GM23338 (cell line): ENCODE data around the gene RBCK1. TPM values are rescaled to one million over a fixed set of nuclear protein-coding genes. Genes with fewer than 3 reads are reported as not detected.

Experiments used
- ATAC-seq: fragments of 200-7000 bp; cut with Tn5 transposase; 3 replicates; pipeline ENCODE4 v1.9.1; 2020
- DNase-seq: peaks from one replicate; pipeline ENCODE4 v3.0.0-alpha.2; 2015; ENCODE audit warnings: low spot score
- H2AFZ ChIP-seq: fragments of 200-600 bp; sonication (generic); 2 replicates; pipeline ENCODE4 v1.8.0; 2016; ENCODE audit warnings: antibody characterized with exemption, mild to moderate bottlenecking, moderate library complexity
- H3F3A ChIP-seq: fragments of 200-600 bp; sonication (generic); replicated peaks from 2 replicates; pipeline ENCODE4 v1.8.0; 2017; ENCODE audit warnings: antibody characterized with exemption, mixed run types, low read depth
- H3K27ac ChIP-seq: fragments of 200-600 bp; sonication (generic); 2 replicates; pipeline ENCODE4 v1.6.1; 2016; ENCODE audit warnings: low read depth
- H3K27me3 ChIP-seq: fragments of 200-600 bp; sonication (generic); 2 replicates; pipeline ENCODE4 v1.8.0; 2016; ENCODE audit warnings: mild to moderate bottlenecking, mixed run types, moderate library complexity; ENCODE audit not compliant: insufficient read depth
- H3K36me3 ChIP-seq: fragments of 200-600 bp; sonication (generic); 2 replicates; pipeline ENCODE4 v1.8.0; 2016; ENCODE audit warnings: mild to moderate bottlenecking; ENCODE audit not compliant: insufficient read depth
- H3K4me1 ChIP-seq: fragments of 200-600 bp; sonication (generic); 2 replicates; pipeline ENCODE4 v1.8.0; 2016; ENCODE audit warnings: mild to moderate bottlenecking, moderate library complexity; ENCODE audit not compliant: insufficient read depth
- H3K4me2 ChIP-seq: fragments of 200-600 bp; sonication (generic); 2 replicates; pipeline ENCODE4 v1.7.1; 2017; ENCODE audit warnings: mixed run types
- H3K4me3 ChIP-seq: fragments of 200-600 bp; sonication (generic); 2 replicates; pipeline ENCODE4 v1.6.1; 2016; ENCODE audit warnings: mixed run types
- H3K79me2 ChIP-seq: fragments of 200-600 bp; sonication (generic); replicated peaks from 2 replicates; pipeline ENCODE4 v1.8.0; 2017; ENCODE audit warnings: mild to moderate bottlenecking; ENCODE audit not compliant: insufficient read depth
- H3K9me2 ChIP-seq: fragments of 200-600 bp; sonication (generic); 2 replicates; pipeline ENCODE4 v1.8.0; 2017; ENCODE audit not compliant: insufficient read depth
- H4K20me1 ChIP-seq: fragments of 200-600 bp; sonication (generic); replicated peaks from 2 replicates; pipeline ENCODE4 v1.8.0; 2017; ENCODE audit warnings: mild to moderate bottlenecking; ENCODE audit not compliant: insufficient read depth
- H3K27ac Mint-ChIP-seq: 2 replicates; pipeline ENCODE4 v1.8.0; 2020; ENCODE audit warnings: inconsistent platforms, mild to moderate bottlenecking, moderate library complexity, mixed read lengths
- H3K27me3 Mint-ChIP-seq: 3 replicates; pipeline ENCODE4 v1.8.0; 2022; ENCODE audit warnings: low read depth, mild to moderate bottlenecking, moderate library complexity, mixed read lengths, inconsistent platforms; ENCODE audit not compliant: insufficient read depth, poor library complexity
- H3K36me3 Mint-ChIP-seq: 3 replicates; pipeline ENCODE4 v1.8.0; 2021; ENCODE audit warnings: low read depth, mild to moderate bottlenecking, inconsistent platforms, moderate library complexity, mixed read lengths
- H3K4me1 Mint-ChIP-seq: 3 replicates; pipeline ENCODE4 v1.8.0; 2020; ENCODE audit warnings: mild to moderate bottlenecking, inconsistent platforms, mixed read lengths
- H3K4me3 Mint-ChIP-seq: 3 replicates; pipeline ENCODE4 v1.8.0; 2021; ENCODE audit warnings: moderate library complexity, mild to moderate bottlenecking, inconsistent platforms, mixed read lengths
- H3K9me3 Mint-ChIP-seq: 3 replicates; pipeline ENCODE4 v1.8.0; 2020; ENCODE audit warnings: moderate library complexity, mild to moderate bottlenecking, inconsistent platforms, mixed read lengths
- ETS1 ChIP-seq: IDR thresholded peaks from 2 replicates; pipeline ENCODE4 v1.6.1; 2016; ENCODE audit warnings: antibody characterized with exemption
- EZH2 ChIP-seq: fragments of 200-600 bp; sonication (generic); IDR thresholded peaks from one replicate; pipeline ENCODE4 v1.8.0; 2017; ENCODE audit warnings: antibody characterized with exemption, mild to moderate bottlenecking, low read depth; ENCODE audit not compliant: unreplicated experiment
- EZH2phosphoT487 ChIP-seq: fragments of 200-600 bp; sonication (generic); IDR thresholded peaks from one replicate; pipeline ENCODE4 v1.8.1; 2018; ENCODE audit warnings: antibody characterized with exemption; ENCODE audit not compliant: unreplicated experiment
- POLR2AphosphoS5 ChIP-seq: IDR thresholded peaks from 2 replicates; pipeline ENCODE4 v1.6.1; 2016; ENCODE audit warnings: antibody characterized with exemption, low read depth
- REST ChIP-seq: IDR thresholded peaks from one replicate; pipeline ENCODE4 v1.6.1; 2018; ENCODE audit warnings: antibody characterized with exemption; ENCODE audit not compliant: unreplicated experiment
- STAT1 ChIP-seq: IDR thresholded peaks from one replicate; pipeline ENCODE4 v1.6.1; 2016; ENCODE audit warnings: antibody characterized with exemption; ENCODE audit not compliant: unreplicated experiment
- polyA plus RNA-seq: library from polyadenylated mRNA; unstranded; fragments of >200 nt; fragmentation: Nextera tagmentation; extraction: Ambion mirVana; gene quantifications from 2 replicates; pipeline ENCODE4 v1.2.1, GENCODE V29; 2016
- total RNA-seq: library from RNA; depleted of rRNA; stranded (reverse); fragments of >200 nt; shearing (Covaris generic); gene quantifications from 2 replicates; pipeline ENCODE4 v1.2.3, GENCODE V29; 2014
- TF ChIP-seq, protein P1 (sequence below), 2 experiments: fragments of 200-600 bp in 1 of 2; sonication (generic) in 1 of 2; conservative IDR thresholded peaks; 2 replicates each; pipeline versions ENCODE4 v1.5.1 to v1.6.1; 2016 to 2017; ENCODE audit warnings: antibody characterized with exemption in 2 of 2, low read depth in 2 of 2, mild to moderate bottlenecking in 2 of 2, moderate library complexity in 1 of 2

Gene RBCK1
- total and polyA plus RNA-seq, 2 experiments from 2014 or later: 52.6 to 56.8 TPM

DNA sequence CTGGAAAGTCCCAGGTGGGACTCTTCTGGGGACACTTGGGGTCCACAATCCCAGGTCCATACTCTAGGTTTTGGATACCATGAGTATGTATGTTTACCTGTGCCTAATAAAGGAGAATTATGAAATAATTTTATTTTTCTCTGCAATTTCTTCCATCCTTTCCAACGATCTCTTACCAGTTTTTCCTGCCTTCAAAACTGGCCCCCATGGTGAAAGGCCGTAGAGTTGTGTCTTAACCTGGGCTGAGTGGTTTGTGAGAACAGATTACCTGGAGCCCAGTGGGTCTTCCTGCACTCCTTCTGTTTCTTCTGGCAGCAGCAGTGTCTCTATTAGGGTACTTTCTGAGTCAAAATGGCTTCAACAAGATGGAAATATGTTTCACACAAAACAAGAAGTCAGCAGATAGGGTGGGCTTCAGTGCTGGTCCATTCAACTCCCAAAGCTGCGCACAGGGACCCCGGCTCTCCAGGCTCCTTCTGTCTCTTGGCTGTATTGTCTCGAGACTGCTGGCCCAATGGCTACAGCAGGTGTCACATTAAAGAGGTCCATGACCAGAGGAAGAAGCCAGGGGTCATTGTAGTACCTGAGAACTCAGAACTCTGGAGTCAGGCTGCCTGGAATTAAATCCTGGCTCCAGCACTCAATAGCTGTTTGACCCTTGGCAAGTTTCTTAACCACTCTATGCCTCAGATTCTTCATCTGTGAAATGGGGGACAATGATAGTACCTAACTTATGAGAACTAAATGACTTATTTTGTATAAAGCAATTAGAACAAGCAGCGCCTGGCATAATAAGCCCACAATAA is 10.5 kb upstream of the RBCK1 start:
- no peak overlapping the region for H3K4me3 Mint-ChIP-seq
- H3K27me3 Mint-ChIP-seq: peaks cover 8% of the 10 kb centered on the region
- H3K4me1 Mint-ChIP-seq: peaks cover 16% of the 10 kb centered on the region
- peaks cover 28% of the 10 kb centered on the region for H3K36me3 Mint-ChIP-seq
- no peaks in the 10 kb centered on the region for H3F3A ChIP-seq
- H3K36me3 ChIP-seq: no peaks in the 10 kb centered on the region
- H3K9me3 Mint-ChIP-seq: no peaks in the 10 kb centered on the region
- no peak overlapping the region for H3K4me3 ChIP-seq
- ATAC-seq: no peak
- no peaks in the 10 kb centered on the region for H3K27me3 ChIP-seq
- H3K27ac Mint-ChIP-seq: no peak overlapping the region
- no peak overlapping the region for H2AFZ ChIP-seq
- TF ChIP-seq REST: no peak
- TF ChIP-seq EZH2: no peak
- TF ChIP-seq, protein P1, sequence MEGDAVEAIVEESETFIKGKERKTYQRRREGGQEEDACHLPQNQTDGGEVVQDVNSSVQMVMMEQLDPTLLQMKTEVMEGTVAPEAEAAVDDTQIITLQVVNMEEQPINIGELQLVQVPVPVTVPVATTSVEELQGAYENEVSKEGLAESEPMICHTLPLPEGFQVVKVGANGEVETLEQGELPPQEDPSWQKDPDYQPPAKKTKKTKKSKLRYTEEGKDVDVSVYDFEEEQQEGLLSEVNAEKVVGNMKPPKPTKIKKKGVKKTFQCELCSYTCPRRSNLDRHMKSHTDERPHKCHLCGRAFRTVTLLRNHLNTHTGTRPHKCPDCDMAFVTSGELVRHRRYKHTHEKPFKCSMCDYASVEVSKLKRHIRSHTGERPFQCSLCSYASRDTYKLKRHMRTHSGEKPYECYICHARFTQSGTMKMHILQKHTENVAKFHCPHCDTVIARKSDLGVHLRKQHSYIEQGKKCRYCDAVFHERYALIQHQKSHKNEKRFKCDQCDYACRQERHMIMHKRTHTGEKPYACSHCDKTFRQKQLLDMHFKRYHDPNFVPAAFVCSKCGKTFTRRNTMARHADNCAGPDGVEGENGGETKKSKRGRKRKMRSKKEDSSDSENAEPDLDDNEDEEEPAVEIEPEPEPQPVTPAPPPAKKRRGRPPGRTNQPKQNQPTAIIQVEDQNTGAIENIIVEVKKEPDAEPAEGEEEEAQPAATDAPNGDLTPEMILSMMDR (conservative IDR thresholded peaks at IDR 0.05; ENCODE audit: low read depth in 2 of 2): 0 out of 4 replicates have a peak, but pooled peaks of 1 of the 2 experiments have one; percentile 10
- no peaks in the 10 kb centered on the region for H4K20me1 ChIP-seq
- no peaks in the 10 kb centered on the region for H3K9me2 ChIP-seq
- no peak overlapping the region for H3K27ac ChIP-seq
- no peaks in the 10 kb centered on the region for H3K79me2 ChIP-seq
- H3K4me2 ChIP-seq: no peak overlapping the region
- H3K4me1 ChIP-seq: peaks cover 7% of the 10 kb centered on the region
- no peak for DNase-seq

GRCh38 chr20:399182-399707 is 8.9 kb upstream of the RBCK1 start:
- no peaks in the 10 kb centered on the region for H3K79me2 ChIP-seq
- no peak overlapping the region for H3K4me3 ChIP-seq
- Mint-ChIP-seq H3K9me3 (peaks cover 3% of the 10 kb centered on the region; the same call in 1 of the 3 replicates), H3K36me3 (peaks cover 17% of the 10 kb centered on the region; the same call in 2 of the 3 replicates), H3K27me3 (peaks cover 11% of the 10 kb centered on the region), H3K4me1 (peaks cover 16% of the 10 kb centered on the region), H3K4me3 (no peak overlapping the region), H3K27ac (0 out of 2 replicates have a peak overlapping the region, but pooled peaks have one; percentile 74)
- H3K27ac ChIP-seq: 0 out of 2 replicates have a peak overlapping the region, but pooled peaks have one; percentile 32
- no peaks in the 10 kb centered on the region for H3K27me3 ChIP-seq
- H3K36me3 ChIP-seq: no peaks in the 10 kb centered on the region
- peaks cover 7% of the 10 kb centered on the region for H3K4me1 ChIP-seq
- ATAC-seq (no peak), DNase-seq (no peak)
- H2AFZ ChIP-seq: no peak overlapping the region
- H3K4me2 ChIP-seq: no peak overlapping the region
- H3F3A ChIP-seq: no peaks in the 10 kb centered on the region
- no peaks in the 10 kb centered on the region for H3K9me2 ChIP-seq
- no peaks in the 10 kb centered on the region for H4K20me1 ChIP-seq
- no peak for TF ChIP-seq ETS1
- no peak for TF ChIP-seq POLR2AphosphoS5
- TF ChIP-seq, protein P1 (conservative IDR thresholded peaks at IDR 0.05; ENCODE audit: low read depth in 2 of 2): no peak
- TF ChIP-seq EZH2phosphoT487: no peak
- TF ChIP-seq STAT1: no peak
